Measurements from ENCODE around the gene MORC1. TPM values are rescaled to one million over a fixed set of nuclear protein-coding genes. Genes with fewer than 3 reads are reported as not detected.

MORC1 gene
- total RNA-seq, 2 experiments from 2014 or later = not detected

GRCh38 chr3:109021556-109021955 lies 96.4 kb downstream of the MORC1 start:
- no peaks in the 10 kb centered on the region for H3K9me2 ChIP-seq (ENCODE audit: insufficient read depth, low read length)
- no peaks in the 10 kb centered on the region for H3K79me2 ChIP-seq (ENCODE audit: insufficient read depth, low read depth, low read length)
- no peaks in the 10 kb centered on the region for H4K20me1 ChIP-seq (ENCODE audit: insufficient read depth, low read length)
- TF ChIP-seq EZH2phosphoT487 (IDR thresholded peaks at IDR 0.05; ENCODE audit: borderline replicate concordance, low read depth, low read length) = no peak
- TF ChIP-seq, protein P1, sequence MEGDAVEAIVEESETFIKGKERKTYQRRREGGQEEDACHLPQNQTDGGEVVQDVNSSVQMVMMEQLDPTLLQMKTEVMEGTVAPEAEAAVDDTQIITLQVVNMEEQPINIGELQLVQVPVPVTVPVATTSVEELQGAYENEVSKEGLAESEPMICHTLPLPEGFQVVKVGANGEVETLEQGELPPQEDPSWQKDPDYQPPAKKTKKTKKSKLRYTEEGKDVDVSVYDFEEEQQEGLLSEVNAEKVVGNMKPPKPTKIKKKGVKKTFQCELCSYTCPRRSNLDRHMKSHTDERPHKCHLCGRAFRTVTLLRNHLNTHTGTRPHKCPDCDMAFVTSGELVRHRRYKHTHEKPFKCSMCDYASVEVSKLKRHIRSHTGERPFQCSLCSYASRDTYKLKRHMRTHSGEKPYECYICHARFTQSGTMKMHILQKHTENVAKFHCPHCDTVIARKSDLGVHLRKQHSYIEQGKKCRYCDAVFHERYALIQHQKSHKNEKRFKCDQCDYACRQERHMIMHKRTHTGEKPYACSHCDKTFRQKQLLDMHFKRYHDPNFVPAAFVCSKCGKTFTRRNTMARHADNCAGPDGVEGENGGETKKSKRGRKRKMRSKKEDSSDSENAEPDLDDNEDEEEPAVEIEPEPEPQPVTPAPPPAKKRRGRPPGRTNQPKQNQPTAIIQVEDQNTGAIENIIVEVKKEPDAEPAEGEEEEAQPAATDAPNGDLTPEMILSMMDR (conservative IDR thresholded peaks at IDR 0.05; ENCODE audit: low read length) = no peak
- H3K4me3 ChIP-seq (ENCODE audit: low read depth, low read length, poor library complexity, severe bottlenecking) = no peak overlapping the region
- intact Hi-C loops (cut with micrococcal nuclease; ENCODE audit: unreplicated experiment) = no loop called here
- H3K27ac ChIP-seq (ENCODE audit: low read depth, low read length, poor library complexity, severe bottlenecking) = no peak overlapping the region
- no peaks in the 10 kb centered on the region for H3K4me1 ChIP-seq (ENCODE audit: insufficient read depth, low read length, poor library complexity, severe bottlenecking)
- H2AFZ ChIP-seq (ENCODE audit: low read length) = no peak overlapping the region
- no peak overlapping the region for H3K4me2 ChIP-seq (ENCODE audit: low read length)
- DNase-seq (ENCODE audit: low spot score) = no peak
- ChIA-PET POLR2A (interaction anchor here (0.6 kb wide), 1 partner anchor 12 kb away, joined by 3 read pairs; no protein-coding TSS in a partner anchor), CTCF (ENCODE audit: unreplicated experiment) (no interaction called here)
- no TSS peak for BruUV-seq (replicated peaks)
- H3K9me3 ChIP-seq (ENCODE audit: low read length) = no peaks in the 10 kb centered on the region
- no peaks in the 10 kb centered on the region for H3K36me3 ChIP-seq (ENCODE audit: insufficient read depth, low read length)

- CTCF ChIA-PET (ENCODE audit: unreplicated experiment) = no interaction called here
- Histone ChIP-seq H3K9me2 (ENCODE audit: insufficient read depth, low read length) (no peaks in the 10 kb centered on the region), H2AFZ (ENCODE audit: low read length) (no peak overlapping the region), H3K4me1 (ENCODE audit: insufficient read depth, low read length, poor library complexity, severe bottlenecking) (no peaks in the 10 kb centered on the region), H3K4me3 (ENCODE audit: low read depth, low read length, poor library complexity, severe bottlenecking) (no peak overlapping the region), H3K36me3 (ENCODE audit: insufficient read depth, low read length) (no peaks in the 10 kb centered on the region), H3K79me2 (ENCODE audit: insufficient read depth, low read depth, low read length) (no peaks in the 10 kb centered on the region), H3K4me2 (ENCODE audit: low read length) (no peak overlapping the region), H3K27ac (ENCODE audit: low read depth, low read length, poor library complexity, severe bottlenecking) (no peak overlapping the region), H3K9me3 (ENCODE audit: low read length) (no peaks in the 10 kb centered on the region), H4K20me1 (ENCODE audit: insufficient read depth, low read length) (no peaks in the 10 kb centered on the region)
- peak; percentile 0 for DNase-seq (ENCODE audit: low spot score)
- BruUV-seq (replicated peaks) = no TSS peak
- POLR2A ChIA-PET = interaction anchor here (0.7 to 1.3 kb wide), 2 partner anchors 11 to 15 kb away, joined by 3 read pairs; no protein-coding TSS in a partner anchor
- intact Hi-C loops (cut with micrococcal nuclease; ENCODE audit: unreplicated experiment) = loop anchor here (2.0 kb wide), 1 partner anchor 356 kb away; no protein-coding TSS in a partner anchor
- TF ChIP-seq, protein P1 (conservative IDR thresholded peaks at IDR 0.05; ENCODE audit: low read length) = peak; percentile 52
- no peak for TF ChIP-seq EZH2phosphoT487 (IDR thresholded peaks at IDR 0.05; ENCODE audit: borderline replicate concordance, low read depth, low read length)
These were observed 99.1 kb downstream of the MORC1 start for GRCh38 chr3:109018828-109019227.

GRCh38 chr3:109005443-109005842 lies 112.5 kb downstream of the MORC1 start:
- BruUV-seq (replicated peaks) = no TSS peak
- H3K4me3 ChIP-seq (ENCODE audit: low read depth, low read length, poor library complexity, severe bottlenecking) = no peak overlapping the region
- no peak for TF ChIP-seq EZH2phosphoT487 (IDR thresholded peaks at IDR 0.05; ENCODE audit: borderline replicate concordance, low read depth, low read length)
- TF ChIP-seq, protein P1 (conservative IDR thresholded peaks at IDR 0.05; ENCODE audit: low read length) = no peak
- ChIA-PET CTCF (ENCODE audit: unreplicated experiment) (no interaction called here), POLR2A (no interaction called here)
- H3K27ac ChIP-seq (ENCODE audit: low read depth, low read length, poor library complexity, severe bottlenecking) = no peak overlapping the region
- no peaks in the 10 kb centered on the region for H3K9me2 ChIP-seq (ENCODE audit: insufficient read depth, low read length)
- H3K4me1 ChIP-seq (ENCODE audit: insufficient read depth, low read length, poor library complexity, severe bottlenecking) = no peaks in the 10 kb centered on the region
- H3K36me3 ChIP-seq (ENCODE audit: insufficient read depth, low read length) = no peaks in the 10 kb centered on the region
- intact Hi-C loops (cut with micrococcal nuclease; ENCODE audit: unreplicated experiment) = no loop called here
- H3K79me2 ChIP-seq (ENCODE audit: insufficient read depth, low read depth, low read length) = no peaks in the 10 kb centered on the region
- H4K20me1 ChIP-seq (ENCODE audit: insufficient read depth, low read length) = no peaks in the 10 kb centered on the region
- no peak overlapping the region for H2AFZ ChIP-seq (ENCODE audit: low read length)
- DNase-seq (ENCODE audit: low spot score) = no peak
- no peak overlapping the region for H3K4me2 ChIP-seq (ENCODE audit: low read length)
- no peaks in the 10 kb centered on the region for H3K9me3 ChIP-seq (ENCODE audit: low read length)
